ENCODE measurements around the gene EYS.

DNA sequence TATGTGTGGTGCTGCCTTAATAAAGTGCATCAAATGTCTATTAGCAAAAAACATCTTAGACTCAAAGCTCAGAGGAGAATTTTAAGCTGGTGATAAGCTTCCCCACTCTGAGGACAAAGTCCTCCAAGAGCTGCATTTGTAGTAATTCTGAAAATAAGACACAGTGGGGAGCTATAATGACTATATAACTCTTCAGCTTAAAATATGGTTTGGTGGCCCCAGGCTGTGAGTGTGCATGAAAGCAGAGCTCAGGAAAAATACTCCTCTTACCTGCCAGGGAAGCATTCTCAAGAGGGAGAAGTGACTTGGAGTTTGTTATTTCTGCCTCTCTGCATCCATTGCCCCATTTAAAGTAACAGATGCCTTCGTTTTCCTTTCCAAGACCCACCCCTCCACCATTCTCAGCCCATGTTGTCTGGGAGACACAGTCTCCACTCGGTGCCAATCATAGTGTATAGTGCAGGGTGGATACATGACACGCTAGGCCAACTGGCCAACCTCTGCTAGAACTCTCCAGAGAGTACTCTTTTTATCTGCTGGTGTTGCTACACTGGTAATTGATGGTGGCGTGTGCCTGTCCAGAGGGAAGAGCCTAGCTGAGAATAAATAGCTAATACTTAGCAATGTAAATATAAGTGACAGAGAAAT, 1842.2 kb downstream of the EYS start:
- no peak for TF ChIP-seq CTCF (conservative IDR thresholded peaks at IDR 0.05)
- TF ChIP-seq ZFX (IDR thresholded peaks at IDR 0.05) = no peak

Measured in C4-2B (cell line).